Calu3 (cell line): ENCODE measurements around the gene MBD4. TPM values are rescaled to one million over a fixed set of nuclear protein-coding genes. Genes with fewer than 3 reads are reported as not detected.

Experiments
- BruUV-seq: library from RNA; stranded (reverse); fragments of 400-500 nt; replicated peaks from 2 replicates; lab custom pipeline; 2021; lab: Mats Ljungman, UMichigan
- CTCF ChIA-PET: fragments of 300-600 bp; sonication (Branson Sonifier 250); formaldehyde crosslinking; loops from one replicate; lab custom pipeline; 2022; ENCODE audit warnings: antibody characterized with exemption; lab: Charles Lee
- DNase-seq: peaks from one replicate; pipeline ENCODE4 v3.0.0; 2022
- H3K27ac Mint-ChIP-seq: one replicate; pipeline ENCODE4 v1.8.0; 2022; ENCODE audit warnings: mixed read lengths; ENCODE audit not compliant: unreplicated experiment
- H3K27me3 Mint-ChIP-seq: one replicate; pipeline ENCODE4 v1.8.0; 2022; ENCODE audit warnings: mixed read lengths; ENCODE audit not compliant: unreplicated experiment
- H3K36me3 Mint-ChIP-seq: one replicate; pipeline ENCODE4 v1.8.0; 2022; ENCODE audit warnings: mild to moderate bottlenecking, moderate library complexity, mixed read lengths; ENCODE audit not compliant: insufficient read depth, unreplicated experiment
- H3K4me1 Mint-ChIP-seq: one replicate; pipeline ENCODE4 v1.8.0; 2022; ENCODE audit warnings: mild to moderate bottlenecking, low read depth, mixed read lengths; ENCODE audit not compliant: unreplicated experiment
- H3K4me3 Mint-ChIP-seq: one replicate; pipeline ENCODE4 v1.8.0; 2022; ENCODE audit warnings: mild to moderate bottlenecking, low read depth, moderate library complexity, mixed read lengths; ENCODE audit not compliant: unreplicated experiment
- H3K9me3 Mint-ChIP-seq: one replicate; pipeline ENCODE4 v1.8.0; 2022; ENCODE audit warnings: low read depth, mixed read lengths; ENCODE audit not compliant: unreplicated experiment
- intact Hi-C: fragments of 100-400 bp; cut with micrococcal nuclease; formaldehyde crosslinking; loops from one replicate; pipeline ENCODE4 v1.10.0; 2022; ENCODE audit not compliant: unreplicated experiment
- total RNA-seq: library from RNA; stranded (reverse); gene quantifications from 2 replicates; pipeline ENCODE4 v1.2.3, GENCODE V29; 2022
- TF ChIP-seq, protein P1 (sequence below): fragments of 200-600 bp; IDR thresholded peaks from one replicate; pipeline ENCODE4 v1.8.0; 2022; ENCODE audit warnings: antibody characterized with exemption; ENCODE audit not compliant: unreplicated experiment

The MBD4 gene
- total RNA-seq, 1 experiment from 2014 or later = 52.3 TPM

DNA sequence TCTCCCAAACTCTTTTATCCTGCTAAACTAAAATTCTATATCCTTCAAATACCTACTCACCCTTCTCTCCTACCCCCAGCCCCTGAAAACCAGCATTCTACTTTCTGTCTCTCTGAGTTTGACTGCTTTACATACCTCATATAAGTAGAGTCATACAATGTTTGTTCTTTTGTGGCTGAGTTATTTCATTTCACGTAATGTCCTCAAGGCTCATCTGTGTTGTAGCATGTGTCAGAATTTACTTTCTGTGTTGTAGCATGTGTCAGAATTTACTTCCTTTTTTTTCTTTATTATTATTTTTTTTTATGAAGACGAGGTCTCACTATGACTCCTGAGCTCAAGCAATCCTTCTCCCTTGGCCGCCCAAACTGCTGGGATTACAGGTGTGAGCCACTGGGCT lies 20.4 kb upstream of the MBD4 start:
- no peak for DNase-seq
- H3K36me3 Mint-ChIP-seq = no peaks in the 10 kb centered on the region
- no TSS peak for BruUV-seq
- H3K27me3 Mint-ChIP-seq = no peaks in the 10 kb centered on the region
- intact Hi-C loops = no loop called here
- CTCF ChIA-PET = no interaction called here
- TF ChIP-seq, protein P1, sequence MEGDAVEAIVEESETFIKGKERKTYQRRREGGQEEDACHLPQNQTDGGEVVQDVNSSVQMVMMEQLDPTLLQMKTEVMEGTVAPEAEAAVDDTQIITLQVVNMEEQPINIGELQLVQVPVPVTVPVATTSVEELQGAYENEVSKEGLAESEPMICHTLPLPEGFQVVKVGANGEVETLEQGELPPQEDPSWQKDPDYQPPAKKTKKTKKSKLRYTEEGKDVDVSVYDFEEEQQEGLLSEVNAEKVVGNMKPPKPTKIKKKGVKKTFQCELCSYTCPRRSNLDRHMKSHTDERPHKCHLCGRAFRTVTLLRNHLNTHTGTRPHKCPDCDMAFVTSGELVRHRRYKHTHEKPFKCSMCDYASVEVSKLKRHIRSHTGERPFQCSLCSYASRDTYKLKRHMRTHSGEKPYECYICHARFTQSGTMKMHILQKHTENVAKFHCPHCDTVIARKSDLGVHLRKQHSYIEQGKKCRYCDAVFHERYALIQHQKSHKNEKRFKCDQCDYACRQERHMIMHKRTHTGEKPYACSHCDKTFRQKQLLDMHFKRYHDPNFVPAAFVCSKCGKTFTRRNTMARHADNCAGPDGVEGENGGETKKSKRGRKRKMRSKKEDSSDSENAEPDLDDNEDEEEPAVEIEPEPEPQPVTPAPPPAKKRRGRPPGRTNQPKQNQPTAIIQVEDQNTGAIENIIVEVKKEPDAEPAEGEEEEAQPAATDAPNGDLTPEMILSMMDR = no peak
- H3K27ac Mint-ChIP-seq = no peak overlapping the region
- no peaks in the 10 kb centered on the region for H3K4me1 Mint-ChIP-seq
- no peak overlapping the region for H3K4me3 Mint-ChIP-seq
- no peaks in the 10 kb centered on the region for H3K9me3 Mint-ChIP-seq

DNA sequence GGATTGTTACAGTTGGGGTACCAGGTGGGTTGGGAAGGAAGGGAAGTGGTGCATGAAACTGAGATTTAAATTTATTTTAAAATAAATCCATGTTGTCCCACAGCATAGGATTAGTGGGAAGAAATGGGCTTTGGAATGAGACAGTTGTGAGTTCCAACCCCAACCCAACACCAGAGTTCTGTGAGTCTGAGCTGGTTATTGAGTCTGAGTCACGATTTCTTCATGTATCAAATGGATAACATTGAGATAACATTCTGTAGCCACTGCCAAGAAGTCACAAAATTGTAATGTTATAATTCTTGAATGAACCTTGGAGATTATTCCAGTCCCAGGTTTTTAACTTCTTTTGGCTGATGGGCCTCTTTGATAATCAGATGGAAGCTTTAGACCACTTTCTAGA lies 14.0 kb upstream of the MBD4 start:
- no peaks in the 10 kb centered on the region for H3K9me3 Mint-ChIP-seq
- CTCF ChIA-PET = no interaction called here
- no peaks in the 10 kb centered on the region for H3K27me3 Mint-ChIP-seq
- H3K27ac Mint-ChIP-seq = no peak overlapping the region
- intact Hi-C loops = no loop called here
- H3K36me3 Mint-ChIP-seq = no peaks in the 10 kb centered on the region
- no peak for DNase-seq
- BruUV-seq = no TSS peak
- H3K4me3 Mint-ChIP-seq = no peak overlapping the region
- TF ChIP-seq, protein P1 = no peak
- no peaks in the 10 kb centered on the region for H3K4me1 Mint-ChIP-seq

- CTCF ChIA-PET = no interaction called here
- no peaks in the 10 kb centered on the region for H3K4me1 Mint-ChIP-seq
- H3K9me3 Mint-ChIP-seq = no peaks in the 10 kb centered on the region
- no TSS peak for BruUV-seq
- H3K27ac Mint-ChIP-seq = no peak overlapping the region
- TF ChIP-seq, protein P1 = no peak
- no peaks in the 10 kb centered on the region for H3K36me3 Mint-ChIP-seq
- no peaks in the 10 kb centered on the region for H3K27me3 Mint-ChIP-seq
- H3K4me3 Mint-ChIP-seq = no peak overlapping the region
- no peak for DNase-seq
- intact Hi-C loops = no loop called here
Measured at GRCh38 chr3:129449279-129450115, 9.7 kb upstream of the MBD4 start.

DNA sequence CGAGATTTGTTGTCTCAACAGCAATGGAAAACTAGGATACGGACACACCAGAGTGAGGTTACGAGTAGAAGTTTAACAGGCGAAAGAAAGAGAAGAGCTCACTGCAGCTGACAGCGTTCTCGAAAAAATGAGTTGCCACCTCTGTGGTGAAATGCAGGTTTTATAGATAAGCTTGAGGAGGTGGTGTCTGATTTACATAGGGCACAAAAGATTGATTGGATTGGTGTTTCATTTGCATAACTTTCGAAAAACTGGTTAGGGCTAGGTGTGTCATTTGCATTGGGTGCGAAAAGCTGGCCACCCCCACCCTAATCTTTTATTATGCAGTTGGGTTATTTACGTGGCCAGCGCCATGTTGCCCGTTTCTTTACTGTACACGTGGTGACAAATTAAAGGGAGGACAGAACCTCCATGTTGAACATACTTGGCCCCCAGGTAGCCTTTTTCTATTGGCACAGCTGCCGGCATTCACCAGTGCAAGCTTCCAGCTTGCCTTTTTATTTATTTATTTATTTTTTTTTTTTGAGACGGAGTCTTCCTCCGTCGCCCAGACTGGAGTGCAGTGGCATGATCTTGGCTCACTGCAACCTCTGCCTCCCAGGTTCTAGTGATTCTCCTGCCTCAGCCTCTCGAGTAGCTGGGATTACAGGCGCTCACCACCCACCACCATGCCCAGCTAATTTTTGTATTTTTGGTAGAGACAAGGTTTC lies 8.6 kb upstream of the MBD4 start:
- CTCF ChIA-PET = no interaction called here
- H3K27ac Mint-ChIP-seq = no peak overlapping the region
- no peaks in the 10 kb centered on the region for H3K36me3 Mint-ChIP-seq
- H3K27me3 Mint-ChIP-seq = no peaks in the 10 kb centered on the region
- H3K4me1 Mint-ChIP-seq = no peaks in the 10 kb centered on the region
- no peaks in the 10 kb centered on the region for H3K9me3 Mint-ChIP-seq
- intact Hi-C loops = no loop called here
- no peak for DNase-seq
- no peak overlapping the region for H3K4me3 Mint-ChIP-seq
- TF ChIP-seq, protein P1 = no peak
- no TSS peak for BruUV-seq
